ENCODE results near the gene ANKRD27. TPM values are rescaled to one million over a fixed set of nuclear protein-coding genes. Genes with fewer than 3 reads are reported as not detected.

The ANKRD27 gene
- total and polyA plus RNA-seq, 10 of the 15 experiments (the other 5 are each of a cell fraction or from before 2014, with no cell fraction given): 2.8 to 49.9 (median 28.5) TPM

DNA sequence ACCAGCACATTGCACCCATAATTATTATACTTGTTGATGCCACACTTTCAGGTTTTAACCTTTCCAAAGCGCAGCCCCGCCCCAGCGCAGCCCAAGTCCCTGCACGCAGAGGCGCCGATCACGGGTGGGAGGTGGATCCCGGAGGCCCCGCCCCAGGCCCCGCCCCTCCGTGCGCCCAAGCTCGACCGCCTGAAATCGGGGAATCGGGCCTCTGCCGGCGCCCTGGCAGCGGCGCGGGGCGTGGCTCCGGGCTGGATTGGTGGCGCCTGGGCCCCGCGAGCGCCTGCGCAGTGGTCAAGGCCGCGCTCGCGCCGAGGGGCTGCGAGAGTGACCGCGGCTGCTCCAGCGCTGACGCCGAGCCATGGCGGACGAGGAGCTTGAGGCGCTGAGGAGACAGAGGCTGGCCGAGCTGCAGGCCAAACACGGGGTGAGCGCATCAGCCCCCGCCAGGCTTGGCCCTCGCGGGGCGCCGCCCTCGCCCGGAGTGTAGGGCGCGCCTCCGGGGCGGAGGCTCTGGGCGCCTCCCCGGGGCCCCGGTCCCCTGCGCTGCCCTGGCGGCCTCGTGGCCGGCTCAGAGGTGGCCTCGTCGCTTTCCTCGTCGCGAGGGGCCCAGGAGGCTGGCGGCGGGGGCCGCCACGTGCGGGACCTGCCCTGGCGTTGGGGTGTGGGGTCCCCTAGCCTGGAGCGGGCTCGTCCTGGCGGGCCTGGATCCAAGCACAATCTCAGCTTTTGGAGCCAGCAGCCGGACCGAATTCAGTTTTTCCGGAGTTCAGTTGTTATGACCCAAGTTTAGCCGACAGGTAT is 93.9 kb downstream of the ANKRD27 start, which contains the start of gene PDCD5 (continued):
- TF ChIP-seq WRNIP1 (IDR thresholded peaks at IDR 0.05; ENCODE audit: borderline replicate concordance, low read depth, low read length): no peak
- no peak for TF ChIP-seq SUPT20H (IDR thresholded peaks at IDR 0.05; ENCODE audit: borderline replicate concordance, control insufficient read depth, low read depth, low read length)
- TF ChIP-seq, protein P1, sequence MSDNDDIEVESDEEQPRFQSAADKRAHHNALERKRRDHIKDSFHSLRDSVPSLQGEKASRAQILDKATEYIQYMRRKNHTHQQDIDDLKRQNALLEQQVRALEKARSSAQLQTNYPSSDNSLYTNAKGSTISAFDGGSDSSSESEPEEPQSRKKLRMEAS (IDR thresholded peaks at IDR 0.05; ENCODE audit: low read depth, low read length): peak; percentile 76
- 0 out of 2 replicates have a peak, but pooled peaks have one; percentile 59 for TF ChIP-seq STAT1 (conservative IDR thresholded peaks at IDR 0.05)
- TF ChIP-seq, protein P2, sequence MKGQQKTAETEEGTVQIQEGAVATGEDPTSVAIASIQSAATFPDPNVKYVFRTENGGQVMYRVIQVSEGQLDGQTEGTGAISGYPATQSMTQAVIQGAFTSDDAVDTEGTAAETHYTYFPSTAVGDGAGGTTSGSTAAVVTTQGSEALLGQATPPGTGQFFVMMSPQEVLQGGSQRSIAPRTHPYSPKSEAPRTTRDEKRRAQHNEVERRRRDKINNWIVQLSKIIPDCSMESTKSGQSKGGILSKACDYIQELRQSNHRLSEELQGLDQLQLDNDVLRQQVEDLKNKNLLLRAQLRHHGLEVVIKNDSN (IDR thresholded peaks at IDR 0.05; ENCODE audit: borderline replicate concordance, extremely low read length, insufficient read depth, low read depth, low read length): no peak
- TF ChIP-seq IRF4 (IDR thresholded peaks at IDR 0.05; ENCODE audit: low read depth, low read length): no peak
- TF ChIP-seq JUNB (IDR thresholded peaks at IDR 0.05): no peak
- no peak for TF ChIP-seq ETV6 (conservative IDR thresholded peaks at IDR 0.05 in 1 of 2, IDR thresholded peaks at IDR 0.05 in 1 of 2; ENCODE audit: borderline replicate concordance in 1 of 2, low read depth in 1 of 2)
- no peak for TF ChIP-seq SMAD5 (IDR thresholded peaks at IDR 0.05; ENCODE audit: low read depth)
- no peak for TF ChIP-seq RAD51 (IDR thresholded peaks at IDR 0.05)
- TF ChIP-seq, protein P3, sequence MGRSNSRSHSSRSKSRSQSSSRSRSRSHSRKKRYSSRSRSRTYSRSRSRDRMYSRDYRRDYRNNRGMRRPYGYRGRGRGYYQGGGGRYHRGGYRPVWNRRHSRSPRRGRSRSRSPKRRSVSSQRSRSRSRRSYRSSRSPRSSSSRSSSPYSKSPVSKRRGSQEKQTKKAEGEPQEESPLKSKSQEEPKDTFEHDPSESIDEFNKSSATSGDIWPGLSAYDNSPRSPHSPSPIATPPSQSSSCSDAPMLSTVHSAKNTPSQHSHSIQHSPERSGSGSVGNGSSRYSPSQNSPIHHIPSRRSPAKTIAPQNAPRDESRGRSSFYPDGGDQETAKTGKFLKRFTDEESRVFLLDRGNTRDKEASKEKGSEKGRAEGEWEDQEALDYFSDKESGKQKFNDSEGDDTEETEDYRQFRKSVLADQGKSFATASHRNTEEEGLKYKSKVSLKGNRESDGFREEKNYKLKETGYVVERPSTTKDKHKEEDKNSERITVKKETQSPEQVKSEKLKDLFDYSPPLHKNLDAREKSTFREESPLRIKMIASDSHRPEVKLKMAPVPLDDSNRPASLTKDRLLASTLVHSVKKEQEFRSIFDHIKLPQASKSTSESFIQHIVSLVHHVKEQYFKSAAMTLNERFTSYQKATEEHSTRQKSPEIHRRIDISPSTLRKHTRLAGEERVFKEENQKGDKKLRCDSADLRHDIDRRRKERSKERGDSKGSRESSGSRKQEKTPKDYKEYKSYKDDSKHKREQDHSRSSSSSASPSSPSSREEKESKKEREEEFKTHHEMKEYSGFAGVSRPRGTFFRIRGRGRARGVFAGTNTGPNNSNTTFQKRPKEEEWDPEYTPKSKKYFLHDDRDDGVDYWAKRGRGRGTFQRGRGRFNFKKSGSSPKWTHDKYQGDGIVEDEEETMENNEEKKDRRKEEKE (IDR thresholded peaks at IDR 0.05): no peak
- no peak for TF ChIP-seq SREBF1 (IDR thresholded peaks at IDR 0.05; ENCODE audit: low read length)
- TF ChIP-seq CEBPB (IDR thresholded peaks at IDR 0.05; ENCODE audit: borderline replicate concordance in 1 of 2, low read depth in 2 of 2, low read length in 2 of 2): no peak
- no peak for TF ChIP-seq ATF7 (IDR thresholded peaks at IDR 0.05; ENCODE audit: low read depth)
- no peak for TF ChIP-seq KDM1A (IDR thresholded peaks at IDR 0.05; ENCODE audit: borderline replicate concordance)
- TF ChIP-seq, protein P4, sequence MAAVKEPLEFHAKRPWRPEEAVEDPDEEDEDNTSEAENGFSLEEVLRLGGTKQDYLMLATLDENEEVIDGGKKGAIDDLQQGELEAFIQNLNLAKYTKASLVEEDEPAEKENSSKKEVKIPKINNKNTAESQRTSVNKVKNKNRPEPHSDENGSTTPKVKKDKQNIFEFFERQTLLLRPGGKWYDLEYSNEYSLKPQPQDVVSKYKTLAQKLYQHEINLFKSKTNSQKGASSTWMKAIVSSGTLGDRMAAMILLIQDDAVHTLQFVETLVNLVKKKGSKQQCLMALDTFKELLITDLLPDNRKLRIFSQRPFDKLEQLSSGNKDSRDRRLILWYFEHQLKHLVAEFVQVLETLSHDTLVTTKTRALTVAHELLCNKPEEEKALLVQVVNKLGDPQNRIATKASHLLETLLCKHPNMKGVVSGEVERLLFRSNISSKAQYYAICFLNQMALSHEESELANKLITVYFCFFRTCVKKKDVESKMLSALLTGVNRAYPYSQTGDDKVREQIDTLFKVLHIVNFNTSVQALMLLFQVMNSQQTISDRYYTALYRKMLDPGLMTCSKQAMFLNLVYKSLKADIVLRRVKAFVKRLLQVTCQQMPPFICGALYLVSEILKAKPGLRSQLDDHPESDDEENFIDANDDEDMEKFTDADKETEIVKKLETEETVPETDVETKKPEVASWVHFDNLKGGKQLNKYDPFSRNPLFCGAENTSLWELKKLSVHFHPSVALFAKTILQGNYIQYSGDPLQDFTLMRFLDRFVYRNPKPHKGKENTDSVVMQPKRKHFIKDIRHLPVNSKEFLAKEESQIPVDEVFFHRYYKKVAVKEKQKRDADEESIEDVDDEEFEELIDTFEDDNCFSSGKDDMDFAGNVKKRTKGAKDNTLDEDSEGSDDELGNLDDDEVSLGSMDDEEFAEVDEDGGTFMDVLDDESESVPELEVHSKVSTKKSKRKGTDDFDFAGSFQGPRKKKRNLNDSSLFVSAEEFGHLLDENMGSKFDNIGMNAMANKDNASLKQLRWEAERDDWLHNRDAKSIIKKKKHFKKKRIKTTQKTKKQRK (IDR thresholded peaks at IDR 0.05; ENCODE audit: low read depth, low read length): no peak
- TF ChIP-seq SIX5 (IDR thresholded peaks at IDR 0.05; ENCODE audit: low read depth, low read length, severe bottlenecking): no peak
- TF ChIP-seq NR2F1 (conservative IDR thresholded peaks at IDR 0.05): no peak; the same call in 1 of the 2 replicates
- no peak for TF ChIP-seq MTA3 (IDR thresholded peaks at IDR 0.05; ENCODE audit: borderline replicate concordance, low read length)
- TF ChIP-seq SMARCA5 (IDR thresholded peaks at IDR 0.05): 0 out of 2 replicates have a peak, but pooled peaks have one; percentile 53
- TF ChIP-seq MYC (IDR thresholded peaks at IDR 0.05; ENCODE audit: insufficient read depth, insufficient read length, insufficient replicate concordance, low read length, severe bottlenecking): peak; percentile 55

All from GM12878 (cell line).